NCI-H1105 (cell line): Measurements from ENCODE around the gene TIMM23.
"Not testable (repeated sequence)": the region's sequence is repeated elsewhere in the genome, so short reads cannot be mapped to it uniquely, and the experiment has no call there.

ENCODE experiments used
- DNase-seq: peaks from one replicate; lab custom pipeline; 2025; lab: John Stamatoyannopoulos, UW

TIMM23 gene

DNA sequence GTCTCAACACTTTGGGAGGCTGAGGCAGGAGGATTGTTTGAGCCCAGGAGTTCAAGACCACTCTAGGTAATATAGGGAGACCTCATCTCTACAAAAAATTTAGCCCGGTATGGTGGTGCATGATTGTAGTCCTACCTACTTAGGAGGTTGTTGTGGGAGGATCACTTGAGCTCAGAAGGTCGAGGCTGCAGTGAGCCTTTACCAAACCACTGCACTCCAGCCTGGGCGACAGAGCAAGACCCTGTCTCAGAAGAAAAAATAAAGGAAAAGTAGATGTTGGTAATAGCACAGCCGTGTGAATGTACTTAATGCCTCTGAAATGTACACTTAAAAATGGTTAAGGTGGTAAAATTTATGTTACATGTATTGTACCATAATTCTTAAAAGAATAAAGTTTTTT is 25.3 kb downstream of the TIMM23 start:
- no peak for DNase-seq

- no peak for DNase-seq
These were observed 25.9 kb downstream of the TIMM23 start for GRCh38 chr10:45997994-45998763.

DNA sequence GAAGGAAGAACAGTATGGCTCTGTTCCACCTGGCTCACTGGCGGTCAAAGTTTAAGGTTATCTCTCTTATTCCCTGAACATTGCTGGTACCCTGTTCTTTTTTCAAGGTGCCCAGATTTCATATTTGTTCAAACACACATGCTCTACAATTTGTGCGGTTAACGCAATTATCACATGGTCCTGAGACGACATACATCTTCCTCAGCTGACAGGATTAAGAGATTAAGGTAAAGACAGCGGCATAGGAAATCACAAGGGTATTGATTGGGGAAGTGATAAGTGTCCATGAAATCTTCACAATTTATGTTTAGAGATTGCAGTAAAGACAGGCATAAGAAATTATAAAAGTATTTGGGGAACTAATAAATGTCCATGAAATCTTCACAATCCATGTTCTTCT is 27.7 kb downstream of the TIMM23 start:
- not testable (repeated sequence) for DNase-seq

DNA sequence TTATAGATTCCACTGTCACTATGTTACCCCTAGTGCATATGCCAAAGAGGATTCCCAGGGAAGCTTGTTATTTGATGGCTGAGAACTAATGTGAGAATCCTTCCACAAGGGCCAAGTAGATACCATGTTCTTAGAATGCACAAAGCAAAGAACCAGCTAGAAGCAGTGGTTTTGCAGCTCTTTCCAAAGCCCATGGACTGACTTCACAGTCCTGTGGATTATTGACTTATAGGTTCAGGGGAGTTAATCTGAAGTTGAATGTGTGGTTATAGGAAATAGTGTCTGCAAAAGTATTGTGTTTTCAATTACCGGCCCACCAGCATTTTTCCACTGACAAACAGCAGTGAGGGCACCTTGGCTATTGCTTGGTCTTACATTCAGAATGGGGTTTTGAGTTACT is 28.2 kb downstream of the TIMM23 start:
- DNase-seq: no peak

GRCh38 chr10:46001187-46001756 is 29.0 kb downstream of the TIMM23 start:
- DNase-seq: no peak

- not testable (repeated sequence) for DNase-seq
These were observed 29.9 kb downstream of the TIMM23 start for GRCh38 chr10:46002189-46002687.

- no peak for DNase-seq
These were observed 30.8 kb downstream of the TIMM23 start for GRCh38 chr10:46002916-46003693.

- no peak for DNase-seq
These were observed 32.7 kb downstream of the TIMM23 start for GRCh38 chr10:46004963-46005362.

DNA sequence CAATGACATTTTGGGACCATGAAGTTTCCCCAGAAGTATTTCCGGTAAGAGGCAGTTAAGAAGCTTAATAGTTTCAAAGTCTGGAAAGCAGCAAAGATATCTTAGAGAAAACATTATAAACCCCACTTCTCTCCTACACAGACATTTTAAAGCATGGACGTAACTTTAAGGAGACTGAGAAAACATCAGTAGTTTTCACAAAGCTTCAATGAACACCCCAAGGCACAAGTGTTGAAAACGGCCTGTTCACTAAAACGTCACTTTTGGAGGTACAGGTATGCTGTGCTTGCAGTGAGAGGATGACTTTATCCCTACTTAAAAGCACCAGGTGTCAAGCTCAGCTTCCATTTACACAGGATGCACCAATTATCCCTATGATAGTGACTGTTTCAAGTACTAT is 33.1 kb downstream of the TIMM23 start:
- DNase-seq: no peak

DNA sequence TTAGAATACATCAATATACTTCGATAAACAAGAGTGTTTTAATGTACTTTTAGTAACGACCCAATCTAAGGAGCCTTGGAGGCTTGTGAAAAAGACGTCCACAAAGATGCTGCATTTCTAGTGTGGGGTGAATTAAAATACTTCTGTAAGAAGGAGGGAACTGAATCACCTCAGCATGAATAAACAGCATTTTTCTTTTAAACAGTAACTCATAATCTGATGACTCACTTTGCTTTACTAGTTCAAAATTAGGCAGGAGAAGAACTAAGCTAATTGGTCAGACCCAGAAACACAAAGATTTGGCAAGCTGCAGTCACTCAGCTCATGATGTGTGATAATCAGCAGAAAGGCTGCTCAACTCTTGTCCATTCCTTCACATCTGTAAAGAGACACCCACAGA is 33.9 kb downstream of the TIMM23 start:
- no peak for DNase-seq

DNA sequence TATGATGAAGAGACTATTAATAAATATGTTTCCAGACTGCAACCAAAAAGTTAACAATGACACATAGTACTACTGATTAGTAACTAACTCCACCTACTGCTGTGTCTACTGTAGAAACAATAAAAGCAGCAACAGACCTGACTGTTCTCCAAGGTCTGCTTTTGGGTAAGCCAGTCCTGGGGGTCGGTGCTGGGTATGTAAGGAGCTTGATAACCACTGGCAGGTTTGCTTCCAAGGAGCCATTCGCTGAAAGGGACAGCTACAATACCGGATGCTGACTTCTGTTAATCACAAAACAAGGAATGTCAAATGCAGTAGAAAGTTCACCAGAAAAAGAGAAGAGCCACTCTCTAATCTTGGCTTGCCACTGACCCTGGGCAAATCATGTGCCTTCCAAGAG is 40.5 kb downstream of the TIMM23 start:
- no peak for DNase-seq

DNA sequence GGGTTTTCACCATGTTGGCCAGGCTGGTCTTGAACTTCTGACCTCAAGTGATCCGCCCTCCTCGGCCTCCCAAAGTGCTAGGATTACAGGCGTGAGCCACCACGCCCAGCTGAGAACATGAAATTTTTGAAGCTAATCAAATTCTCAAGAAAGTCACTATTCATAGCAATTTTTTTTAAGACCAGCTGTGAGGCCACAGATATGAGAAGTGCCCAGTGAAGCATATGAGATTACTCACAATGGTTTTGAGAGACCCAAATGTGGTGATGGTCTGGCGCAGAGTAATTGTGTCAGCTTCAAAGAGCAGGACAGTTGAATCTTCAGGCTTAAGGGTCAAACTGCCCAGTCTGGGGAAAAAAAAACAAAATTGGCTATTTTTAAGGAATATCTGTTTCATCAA is 41.9 kb downstream of the TIMM23 start:
- no peak for DNase-seq

DNA sequence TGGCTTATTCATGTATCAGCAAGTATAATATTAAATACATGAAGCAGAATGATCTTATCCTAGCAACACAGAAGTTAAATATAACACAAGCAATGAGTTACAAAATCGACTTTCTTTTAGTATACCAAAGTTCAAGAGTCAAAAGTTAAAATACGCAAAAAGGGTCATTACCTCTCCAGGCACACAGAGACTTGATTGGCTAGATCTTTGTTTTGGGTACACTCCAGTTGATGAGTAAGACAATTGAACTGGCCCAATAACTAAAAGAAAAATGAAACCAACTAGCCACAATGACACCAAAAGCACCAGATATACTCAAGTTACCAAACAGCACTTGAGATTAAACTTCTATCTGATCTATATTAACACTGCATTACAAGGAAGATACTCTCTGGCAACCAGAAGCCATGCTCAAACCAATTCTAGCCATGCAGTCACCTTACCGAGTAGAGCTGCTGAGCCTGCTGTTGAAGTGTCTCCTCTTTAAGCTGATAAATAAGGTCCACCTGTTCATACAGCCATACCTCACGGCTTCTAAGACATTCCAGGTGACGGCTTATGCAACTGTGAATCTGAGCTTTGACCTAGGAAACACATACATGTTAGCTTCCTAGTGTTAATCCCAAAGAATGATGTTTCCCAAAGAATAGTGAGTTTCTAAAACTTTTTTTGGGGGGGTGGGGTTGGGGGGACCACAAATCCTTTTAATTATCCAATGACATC is 42.6 kb downstream of the TIMM23 start:
- DNase-seq: no peak

DNA sequence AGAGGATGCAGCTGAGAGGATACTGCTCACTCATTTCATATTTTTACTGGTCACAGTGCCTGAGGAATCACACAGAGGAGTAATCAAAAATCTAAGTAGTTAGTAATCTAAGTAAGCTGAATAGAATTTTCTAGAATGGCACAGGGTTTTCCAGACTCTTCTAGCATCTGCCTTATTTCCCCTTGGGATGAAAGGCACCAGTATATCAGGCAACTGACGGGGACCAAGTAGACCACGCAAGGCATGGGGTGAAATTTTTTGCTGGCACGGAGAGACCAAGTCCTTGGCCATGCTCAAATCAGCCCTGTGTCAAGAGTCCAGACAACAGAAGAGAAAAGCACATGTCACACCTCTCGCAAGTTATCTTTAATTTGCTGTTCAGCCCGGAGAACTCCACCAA is 43.9 kb downstream of the TIMM23 start:
- DNase-seq: no peak

- DNase-seq: no peak
These were observed 44.5 kb downstream of the TIMM23 start for GRCh38 chr10:46016811-46017210.

DNA sequence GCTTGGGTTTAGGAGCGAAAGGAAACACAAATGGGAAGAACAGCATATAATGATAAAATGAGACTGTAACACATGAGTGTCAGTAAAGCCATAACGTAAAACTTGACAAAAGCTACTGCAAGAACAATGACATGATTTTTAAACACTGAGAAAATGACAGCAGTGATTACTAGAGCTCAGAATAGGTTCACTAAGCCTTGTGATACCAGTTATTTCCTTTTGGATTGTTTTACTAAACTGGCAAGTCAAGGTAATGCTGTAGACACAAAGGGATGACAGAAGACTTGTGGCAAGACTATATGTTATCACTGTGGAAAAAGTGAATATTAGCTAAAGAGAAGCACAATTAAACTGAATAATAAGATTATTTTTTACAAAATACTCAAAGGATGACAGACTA is 45.4 kb downstream of the TIMM23 start:
- no peak for DNase-seq

DNA sequence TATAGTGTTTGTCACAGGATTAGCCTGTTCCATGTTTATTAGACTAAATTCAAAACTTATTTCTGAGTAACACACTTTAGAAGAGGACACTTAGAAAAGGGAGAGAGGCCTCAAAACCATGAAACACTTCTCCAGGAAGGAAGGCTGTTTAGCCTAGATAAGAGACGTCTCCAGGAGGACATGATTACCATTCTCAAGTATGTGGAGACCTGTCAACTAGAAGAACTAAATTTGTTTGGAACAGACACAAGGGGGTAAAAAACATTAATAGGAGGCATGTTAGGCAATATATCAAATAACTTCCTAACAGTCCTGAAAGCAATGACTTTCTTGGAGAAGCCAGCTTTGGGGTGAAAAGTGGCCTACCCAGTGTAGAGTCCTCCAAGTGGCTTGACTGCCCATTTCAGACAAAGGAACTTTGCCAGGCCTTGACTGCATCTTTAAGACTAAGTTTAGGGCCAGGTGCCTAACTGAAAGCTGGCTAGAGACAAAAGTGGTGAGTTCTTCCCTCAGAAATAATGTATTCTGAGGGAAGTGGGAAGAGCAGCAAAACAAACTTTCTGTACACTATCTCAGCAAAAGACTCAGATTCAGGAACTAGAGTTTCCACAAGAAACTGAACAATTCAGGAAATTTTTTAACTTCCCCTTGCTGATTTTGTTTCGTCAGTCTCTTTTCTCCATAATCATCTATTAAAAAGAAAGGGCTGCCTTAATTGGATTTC is 46.3 kb downstream of the TIMM23 start:
- no peak for DNase-seq

- no peak for DNase-seq
These were observed 46.9 kb downstream of the TIMM23 start for GRCh38 chr10:46019177-46019528.

- DNase-seq: no peak
These were observed 47.5 kb downstream of the TIMM23 start for GRCh38 chr10:46019569-46020343.

- DNase-seq: no peak
These were observed 48.0 kb downstream of the TIMM23 start for GRCh38 chr10:46020344-46020657.
